ENCODE results near the gene NRN1L.

DNA sequence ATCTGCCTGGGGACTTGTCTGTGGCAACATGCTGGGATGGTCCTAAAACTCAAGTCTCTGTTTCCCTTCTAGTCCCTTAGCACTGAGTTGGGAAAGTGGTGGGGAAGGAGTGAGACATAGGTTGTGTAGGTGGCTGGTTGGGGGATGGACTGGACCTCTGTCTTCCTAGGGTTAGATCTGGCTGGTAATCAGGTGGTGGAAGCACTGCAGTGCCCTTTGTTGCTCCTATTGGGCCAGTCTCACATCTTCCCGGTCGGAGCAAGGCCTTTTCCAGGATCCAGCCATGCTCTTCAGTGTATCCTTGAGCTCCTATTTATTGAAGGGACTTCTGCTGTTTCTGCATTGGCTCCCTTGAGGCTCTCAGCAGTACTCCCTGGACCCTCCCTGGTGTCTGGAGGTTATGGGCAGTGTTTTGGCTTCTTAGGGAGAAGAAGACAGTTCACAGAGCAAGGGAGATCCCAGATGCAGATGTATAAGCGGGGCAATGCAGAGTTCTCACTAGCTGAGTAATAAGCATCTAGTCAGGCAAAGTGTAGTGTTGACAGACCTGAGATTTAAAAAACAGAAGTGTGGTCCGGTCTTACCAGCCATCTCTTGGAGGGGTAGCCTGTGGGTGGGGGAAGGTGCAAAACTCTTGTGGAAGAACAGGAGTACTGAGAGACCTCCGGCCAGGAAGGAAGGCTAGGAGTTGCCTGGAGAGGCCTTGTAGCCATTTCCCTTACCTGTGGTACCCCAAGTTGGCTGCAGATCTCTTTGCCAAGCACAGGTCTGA, 39.2 kb upstream of the NRN1L start:
- TF ChIP-seq, protein P1, sequence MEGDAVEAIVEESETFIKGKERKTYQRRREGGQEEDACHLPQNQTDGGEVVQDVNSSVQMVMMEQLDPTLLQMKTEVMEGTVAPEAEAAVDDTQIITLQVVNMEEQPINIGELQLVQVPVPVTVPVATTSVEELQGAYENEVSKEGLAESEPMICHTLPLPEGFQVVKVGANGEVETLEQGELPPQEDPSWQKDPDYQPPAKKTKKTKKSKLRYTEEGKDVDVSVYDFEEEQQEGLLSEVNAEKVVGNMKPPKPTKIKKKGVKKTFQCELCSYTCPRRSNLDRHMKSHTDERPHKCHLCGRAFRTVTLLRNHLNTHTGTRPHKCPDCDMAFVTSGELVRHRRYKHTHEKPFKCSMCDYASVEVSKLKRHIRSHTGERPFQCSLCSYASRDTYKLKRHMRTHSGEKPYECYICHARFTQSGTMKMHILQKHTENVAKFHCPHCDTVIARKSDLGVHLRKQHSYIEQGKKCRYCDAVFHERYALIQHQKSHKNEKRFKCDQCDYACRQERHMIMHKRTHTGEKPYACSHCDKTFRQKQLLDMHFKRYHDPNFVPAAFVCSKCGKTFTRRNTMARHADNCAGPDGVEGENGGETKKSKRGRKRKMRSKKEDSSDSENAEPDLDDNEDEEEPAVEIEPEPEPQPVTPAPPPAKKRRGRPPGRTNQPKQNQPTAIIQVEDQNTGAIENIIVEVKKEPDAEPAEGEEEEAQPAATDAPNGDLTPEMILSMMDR (IDR thresholded peaks at IDR 0.05) = no peak
- TF ChIP-seq, protein P2, sequence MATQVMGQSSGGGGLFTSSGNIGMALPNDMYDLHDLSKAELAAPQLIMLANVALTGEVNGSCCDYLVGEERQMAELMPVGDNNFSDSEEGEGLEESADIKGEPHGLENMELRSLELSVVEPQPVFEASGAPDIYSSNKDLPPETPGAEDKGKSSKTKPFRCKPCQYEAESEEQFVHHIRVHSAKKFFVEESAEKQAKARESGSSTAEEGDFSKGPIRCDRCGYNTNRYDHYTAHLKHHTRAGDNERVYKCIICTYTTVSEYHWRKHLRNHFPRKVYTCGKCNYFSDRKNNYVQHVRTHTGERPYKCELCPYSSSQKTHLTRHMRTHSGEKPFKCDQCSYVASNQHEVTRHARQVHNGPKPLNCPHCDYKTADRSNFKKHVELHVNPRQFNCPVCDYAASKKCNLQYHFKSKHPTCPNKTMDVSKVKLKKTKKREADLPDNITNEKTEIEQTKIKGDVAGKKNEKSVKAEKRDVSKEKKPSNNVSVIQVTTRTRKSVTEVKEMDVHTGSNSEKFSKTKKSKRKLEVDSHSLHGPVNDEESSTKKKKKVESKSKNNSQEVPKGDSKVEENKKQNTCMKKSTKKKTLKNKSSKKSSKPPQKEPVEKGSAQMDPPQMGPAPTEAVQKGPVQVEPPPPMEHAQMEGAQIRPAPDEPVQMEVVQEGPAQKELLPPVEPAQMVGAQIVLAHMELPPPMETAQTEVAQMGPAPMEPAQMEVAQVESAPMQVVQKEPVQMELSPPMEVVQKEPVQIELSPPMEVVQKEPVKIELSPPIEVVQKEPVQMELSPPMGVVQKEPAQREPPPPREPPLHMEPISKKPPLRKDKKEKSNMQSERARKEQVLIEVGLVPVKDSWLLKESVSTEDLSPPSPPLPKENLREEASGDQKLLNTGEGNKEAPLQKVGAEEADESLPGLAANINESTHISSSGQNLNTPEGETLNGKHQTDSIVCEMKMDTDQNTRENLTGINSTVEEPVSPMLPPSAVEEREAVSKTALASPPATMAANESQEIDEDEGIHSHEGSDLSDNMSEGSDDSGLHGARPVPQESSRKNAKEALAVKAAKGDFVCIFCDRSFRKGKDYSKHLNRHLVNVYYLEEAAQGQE (IDR thresholded peaks at IDR 0.05; ENCODE audit: insufficient read depth in 1 of 2, low read depth in 2 of 2, low read length in 1 of 2) = no peak
- TF ChIP-seq POLR2AphosphoS5 (IDR thresholded peaks at IDR 0.05; ENCODE audit: low read depth, low read length) (no peak), SIN3A (IDR thresholded peaks at IDR 0.05; ENCODE audit: borderline replicate concordance, insufficient read depth, low read depth, low read length) (no peak), TCF7L2 (IDR thresholded peaks at IDR 0.05; ENCODE audit: low read depth, low read length) (no peak)

All from Panc1 (cell line).